Activated CD4-positive, alpha-beta T cell treated with anti-CD3 and anti-CD28 coated beads, Interleukin-2, amount 50 U/mL, for 16 hours (primary cell): Measurements from ENCODE around the gene CD70.
A peak's percentile ranks its signal among the peaks of the same experiment; 100 is the strongest.
"Not testable (repeated sequence)": the region's sequence is repeated elsewhere in the genome, so short reads cannot be mapped to it uniquely, and the experiment has no call there.

Experiments
- DNase-seq: peaks from one replicate; pipeline ENCODE4 v3.0.0-alpha.2; 2020

CD70 gene

GRCh38 chr19:6590827-6591319 lies at the start of gene CD70:
TSS of gene CD70 (minus strand) at chr19:6591150. CDS start at chr19:6591002, 148 bp downstream.
- peak; percentile 84 for DNase-seq

DNA sequence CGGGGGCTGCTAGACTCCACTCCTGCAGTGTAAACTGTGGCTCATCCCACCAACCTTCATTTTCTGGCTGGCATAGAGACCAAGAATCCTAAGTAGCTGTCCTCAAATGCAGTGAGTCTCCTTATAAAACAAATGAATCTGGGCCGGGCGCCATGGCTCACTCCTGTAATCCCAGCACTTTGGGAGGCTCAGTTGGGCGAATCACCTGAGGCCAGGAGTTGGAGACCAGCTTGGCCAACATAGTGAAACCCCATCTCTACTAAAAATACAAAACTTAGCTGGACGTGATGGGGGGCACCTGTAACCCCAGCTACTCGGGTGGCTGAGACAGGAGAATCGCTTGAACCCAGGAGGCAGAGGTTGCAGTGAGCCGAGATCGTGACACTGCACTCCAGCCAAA lies 49.4 kb upstream of the CD70 start:
- DNase-seq: not testable (repeated sequence)

DNA sequence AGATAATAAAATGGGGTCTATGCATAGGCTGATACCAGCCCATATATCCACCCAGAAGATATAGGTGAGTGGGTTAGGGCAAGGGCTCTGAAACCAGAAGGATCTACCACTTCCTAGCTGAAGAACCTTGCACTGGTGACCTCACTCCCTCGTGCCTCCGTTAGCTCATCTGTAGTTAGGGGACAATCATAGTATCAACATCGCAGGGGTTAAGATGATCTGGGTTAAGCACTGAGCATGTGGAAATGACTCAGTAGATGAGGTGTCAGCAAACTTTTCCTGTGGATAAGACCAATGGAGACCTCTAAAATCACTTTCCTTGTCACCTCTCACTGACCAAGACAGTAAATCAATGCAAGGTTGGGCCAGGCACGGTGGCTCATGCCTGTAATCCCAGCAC lies 48.5 kb upstream of the CD70 start:
- DNase-seq: peak; percentile 84

DNA sequence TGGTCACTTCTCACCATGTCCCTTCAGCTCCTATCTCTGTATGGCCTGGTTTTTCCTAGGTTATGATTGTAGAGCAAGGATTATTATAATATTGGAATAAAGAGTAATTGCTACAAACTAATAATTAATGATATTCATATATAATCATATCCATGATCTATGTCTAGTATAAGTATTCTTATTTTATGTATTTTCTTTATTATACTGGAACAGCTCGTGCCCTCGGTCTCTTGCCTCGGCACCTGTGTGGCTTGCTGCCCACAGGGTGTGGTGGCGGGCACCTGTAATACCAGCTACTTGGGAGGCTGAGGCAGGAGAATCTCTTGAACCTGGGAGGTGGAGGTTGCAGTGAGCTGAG lies 42.5 kb upstream of the CD70 start:
- DNase-seq: not testable (repeated sequence)

- peak; percentile 62 for DNase-seq
These were observed 42.0 kb upstream of the CD70 start for GRCh38 chr19:6632747-6633455.

GRCh38 chr19:6632002-6632621 lies 41.2 kb upstream of the CD70 start:
- peak; percentile 90 for DNase-seq

- no peak for DNase-seq
These were observed 35.8 kb upstream of the CD70 start for GRCh38 chr19:6626764-6627163.

DNA sequence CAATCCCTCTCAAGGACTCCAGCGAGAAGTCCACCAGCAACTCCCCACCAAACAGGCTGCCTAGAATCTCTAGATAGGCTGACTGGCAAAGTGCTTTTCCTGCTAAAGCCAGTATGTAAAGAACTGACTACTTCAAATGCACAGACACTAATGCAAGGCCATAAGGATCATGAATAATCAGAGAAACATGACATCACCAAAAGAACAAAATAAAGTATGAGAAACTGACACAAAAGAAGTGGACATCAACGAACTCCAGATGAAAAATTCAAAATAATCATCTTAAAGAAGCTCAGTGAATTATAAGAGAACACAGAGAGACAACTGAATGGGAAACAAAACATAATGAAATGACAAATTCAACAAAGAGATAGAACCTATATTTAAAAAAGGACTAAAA lies 26.4 kb upstream of the CD70 start:
- DNase-seq: no peak

DNA sequence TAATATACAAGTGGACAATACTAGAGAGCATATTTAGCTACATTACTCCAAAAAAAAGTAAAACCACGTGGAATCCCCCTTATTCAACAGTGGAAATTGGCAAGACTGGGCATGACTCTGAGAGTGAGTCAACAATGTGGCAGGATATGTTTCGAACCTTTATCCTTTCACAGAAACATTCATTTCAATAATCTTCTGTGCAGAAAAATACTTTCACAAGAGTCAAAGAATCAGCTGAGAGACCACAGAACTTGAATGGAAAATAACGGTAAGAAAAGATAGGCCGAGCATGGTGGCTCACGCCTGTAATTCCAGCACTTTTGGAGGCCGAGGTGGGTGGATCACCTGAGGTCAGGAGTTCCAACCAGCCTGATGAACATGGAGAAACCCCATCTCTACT lies 25.1 kb upstream of the CD70 start:
- peak; percentile 89 for DNase-seq

- peak; percentile 77 for DNase-seq
These were observed 22.8 kb upstream of the CD70 start for GRCh38 chr19:6613711-6614110.

DNA sequence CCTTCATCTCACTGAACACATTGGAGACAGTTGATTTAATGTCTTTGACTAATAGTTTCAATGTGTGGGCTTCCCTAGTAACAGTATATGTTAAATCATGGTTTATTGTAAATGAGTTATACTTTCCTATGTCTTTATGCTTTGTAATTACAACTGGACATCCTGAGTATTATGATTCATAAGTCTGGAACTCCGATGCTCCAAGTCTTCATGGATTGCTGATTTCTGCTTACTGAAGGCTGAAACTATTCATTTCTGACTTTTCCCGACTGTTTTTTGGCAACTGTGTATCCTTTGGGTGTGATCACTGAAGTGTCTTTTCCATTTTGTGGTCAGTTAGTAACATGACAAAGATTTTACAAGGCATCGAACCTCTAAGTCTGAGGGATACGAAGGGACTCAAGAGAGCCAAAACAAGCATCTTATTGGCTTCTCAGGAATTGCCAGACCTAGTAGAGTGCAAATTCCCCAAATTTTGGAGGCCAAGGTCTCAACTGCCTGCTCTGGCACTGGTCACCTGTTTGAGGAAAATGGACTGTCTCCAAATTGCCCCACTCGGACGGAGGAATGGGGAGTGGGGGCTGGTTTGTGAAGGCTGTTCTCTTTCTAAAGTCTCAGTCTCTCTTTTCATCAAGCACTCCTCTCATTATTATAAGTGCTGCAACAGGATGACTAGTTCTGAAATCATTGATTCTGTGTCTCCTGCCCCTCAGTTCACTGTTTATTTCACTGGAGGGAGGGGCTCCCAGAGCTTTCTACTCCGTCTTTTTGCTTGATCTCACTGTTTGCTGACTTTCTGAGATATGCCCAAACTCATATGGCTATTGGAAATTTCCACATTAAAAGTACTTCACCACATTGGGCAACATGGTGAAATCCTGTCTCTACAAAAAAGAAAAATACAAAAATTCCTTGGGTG lies 20.2 kb upstream of the CD70 start:
- no peak for DNase-seq

DNA sequence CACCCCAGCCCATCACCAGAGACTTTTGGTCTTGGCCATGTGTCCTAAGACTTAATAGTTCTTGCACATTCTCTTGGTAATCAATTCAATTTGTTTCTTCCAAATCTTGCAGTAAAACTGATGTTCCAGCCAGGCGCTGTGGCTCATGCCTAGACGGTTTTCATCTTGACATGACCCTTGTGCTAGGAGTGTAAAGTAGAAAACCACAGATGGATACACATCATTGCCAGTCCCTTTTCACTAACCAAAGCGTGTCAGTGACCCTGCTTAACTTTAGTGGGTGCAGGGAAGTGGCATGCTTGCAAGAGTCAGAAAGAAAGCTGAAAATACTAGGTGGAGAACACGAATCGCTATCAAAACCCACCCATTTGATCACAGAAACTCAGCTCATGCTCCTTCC lies 18.0 kb upstream of the CD70 start:
- no peak for DNase-seq

DNA sequence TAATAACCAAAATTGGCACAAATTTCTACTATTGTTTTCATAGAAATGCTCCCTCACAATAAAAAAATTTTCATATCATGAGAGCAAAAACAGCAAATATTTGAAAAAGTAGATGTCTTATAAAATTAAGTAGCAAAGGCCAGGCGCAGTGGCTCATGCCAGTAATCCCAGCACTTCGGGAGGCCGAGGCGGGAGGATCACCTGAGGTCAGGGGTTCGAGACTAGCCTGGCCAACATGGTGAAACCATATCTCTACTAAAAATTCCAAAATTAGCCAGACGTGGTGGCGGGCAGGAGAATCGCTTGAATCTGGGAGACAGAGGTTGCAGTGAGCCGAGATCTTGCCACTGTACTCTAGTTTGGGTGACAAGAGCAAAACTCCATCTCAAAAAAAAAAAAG lies 17.2 kb upstream of the CD70 start:
- DNase-seq: not testable (repeated sequence)

- not testable (repeated sequence) for DNase-seq
These were observed 15.5 kb upstream of the CD70 start for GRCh38 chr19:6606276-6607070.

- DNase-seq: no peak
These were observed 14.0 kb upstream of the CD70 start for GRCh38 chr19:6604906-6605305.

- DNase-seq: no peak
These were observed 11.8 kb upstream of the CD70 start for GRCh38 chr19:6602729-6603114.

GRCh38 chr19:6601537-6602052 lies 10.6 kb upstream of the CD70 start:
- DNase-seq: peak; percentile 83

GRCh38 chr19:6600951-6601536 lies 10.1 kb upstream of the CD70 start:
- DNase-seq: not testable (repeated sequence)

DNA sequence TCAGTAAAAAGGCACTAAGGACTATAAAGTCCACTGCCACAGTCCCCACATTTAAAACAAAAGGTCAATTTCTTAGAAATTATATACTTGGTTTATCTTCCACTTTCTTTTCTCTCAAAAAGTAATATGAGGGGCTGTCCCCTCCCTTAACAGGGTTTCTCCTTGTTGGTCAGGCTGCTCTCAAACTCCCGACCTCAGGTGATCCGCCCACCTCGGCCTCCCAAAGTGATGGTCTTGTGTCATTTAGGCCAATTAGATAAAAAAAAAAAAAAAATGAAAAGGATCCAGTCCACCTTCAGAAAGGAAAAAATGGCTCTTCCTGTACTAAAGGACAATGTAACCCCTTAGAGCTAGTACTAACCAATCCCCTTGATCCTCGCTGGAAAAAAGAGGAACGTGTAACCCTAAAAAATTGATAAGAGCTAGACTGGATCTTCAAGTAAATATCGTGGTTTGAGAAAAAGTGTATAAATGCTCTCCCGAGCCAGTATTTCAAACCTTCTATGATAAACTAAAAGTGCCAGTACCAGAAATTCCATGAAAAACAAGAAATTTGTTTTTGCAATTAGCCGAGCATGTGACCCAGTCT lies 9.0 kb upstream of the CD70 start:
- no peak for DNase-seq

GRCh38 chr19:6598254-6598892 lies 7.4 kb upstream of the CD70 start:
- DNase-seq: peak; percentile 57
